HEK293 (cell line): Measurements from ENCODE around the gene PROX1.

Experiments used
- CTCF ChIA-PET: fragments of 350-600 bp; formaldehyde crosslinking; extraction: SDS; loops from one replicate; lab custom pipeline; 2021; ENCODE audit warnings: antibody characterized with exemption; lab: Yijun Ruan, JAX
- POLR2A ChIA-PET: fragments of 300-600 bp; formaldehyde crosslinking; extraction: SDS; loops from one replicate; lab custom pipeline; 2020; ENCODE audit warnings: antibody characterized with exemption, inconsistent platforms; lab: Yijun Ruan, JAX
- H3K27ac ChIP-seq: fragments of 200-500 bp; sonication (Bioruptor generic); 2 replicates; pipeline ENCODE4 v1.5.1; 2014; ENCODE audit warnings: low read depth, low read length, control low read depth, inconsistent platforms; ENCODE audit errors: extremely low read depth
- H3K36me3 ChIP-seq, 2 experiments: fragments of 200-500 bp in 1 of 2; sonication (Bioruptor generic) in 1 of 2; 1 replicate in 1 of 2; 2 replicates in 1 of 2; pipeline ENCODE4 v1.5.1; 2014 to 2017; ENCODE audit warnings: inconsistent platforms in 2 of 2, low read length in 2 of 2; ENCODE audit not compliant: control insufficient read depth in 2 of 2, insufficient read depth in 1 of 2
- H3K4me1 ChIP-seq: fragments of 200-500 bp; sonication (Bioruptor generic); 2 replicates; pipeline ENCODE4 v1.5.1; 2014; ENCODE audit warnings: mild to moderate bottlenecking, low read length, inconsistent platforms; ENCODE audit not compliant: control insufficient read depth, insufficient read depth
- H3K4me3 ChIP-seq: 2 replicates; pipeline ENCODE4 v1.5.1; 2011; ENCODE audit warnings: low read depth, mild to moderate bottlenecking, control low read depth, low read length, moderate library complexity
- H3K9me3 ChIP-seq: fragments of 200-500 bp; sonication (Bioruptor generic); 2 replicates; pipeline ENCODE4 v1.5.1; 2014; ENCODE audit warnings: low read depth, low read length, inconsistent platforms; ENCODE audit not compliant: control insufficient read depth, insufficient read depth
- AEBP2 ChIP-seq: fragments of 450-650 bp; formaldehyde crosslinking; IDR thresholded peaks from 2 replicates; pipeline ENCODE4 v1.5.1; 2016; ENCODE audit warnings: missing biosample characterization, missing genetic modification characterization, borderline replicate concordance
- KLF9 ChIP-seq: fragments of 450-650 bp; formaldehyde crosslinking; IDR thresholded peaks from 2 replicates; pipeline ENCODE4 v1.5.1; 2016; ENCODE audit warnings: missing biosample characterization, missing genetic modification characterization, low read depth
- OVOL3 ChIP-seq: fragments of 450-650 bp; formaldehyde crosslinking; IDR thresholded peaks from 2 replicates; pipeline ENCODE4 v1.5.1; 2016; ENCODE audit warnings: missing biosample characterization, missing genetic modification characterization
- ZBTB1 ChIP-seq: fragments of 450-650 bp; formaldehyde crosslinking; IDR thresholded peaks from 2 replicates; pipeline ENCODE4 v1.5.1; 2016; ENCODE audit warnings: missing biosample characterization, missing genetic modification characterization
- ZBTB49 ChIP-seq: fragments of 450-650 bp; formaldehyde crosslinking; IDR thresholded peaks from 2 replicates; pipeline ENCODE4 v1.5.1; 2016; ENCODE audit warnings: missing biosample characterization, missing genetic modification characterization, low read depth
- ZFP41 ChIP-seq: fragments of 450-650 bp; formaldehyde crosslinking; IDR thresholded peaks from 2 replicates; pipeline ENCODE4 v1.5.1; 2016; ENCODE audit warnings: missing biosample characterization, missing genetic modification characterization, borderline replicate concordance
- ZNF114 ChIP-seq: fragments of 450-650 bp; formaldehyde crosslinking; IDR thresholded peaks from 2 replicates; pipeline ENCODE4 v1.5.0; 2017; ENCODE audit warnings: missing biosample characterization, missing genetic modification characterization
- ZNF174 ChIP-seq: fragments of 450-650 bp; formaldehyde crosslinking; IDR thresholded peaks from 2 replicates; pipeline ENCODE4 v1.5.0; 2017; ENCODE audit warnings: missing biosample characterization, mild to moderate bottlenecking, missing genetic modification characterization
- ZNF19 ChIP-seq: fragments of 450-650 bp; formaldehyde crosslinking; IDR thresholded peaks from 2 replicates; pipeline ENCODE4; 2016; ENCODE audit warnings: missing biosample characterization, missing genetic modification characterization, low read depth
- ZNF211 ChIP-seq: fragments of 450-650 bp; formaldehyde crosslinking; IDR thresholded peaks from 2 replicates; pipeline ENCODE4 v1.5.1; 2016; ENCODE audit warnings: low read depth, missing biosample characterization, missing genetic modification characterization
- ZNF558 ChIP-seq: fragments of 450-650 bp; formaldehyde crosslinking; IDR thresholded peaks from 2 replicates; pipeline ENCODE4 v1.5.1; 2016; ENCODE audit warnings: missing biosample characterization, missing genetic modification characterization
- ZNF560 ChIP-seq: fragments of 450-650 bp; formaldehyde crosslinking; IDR thresholded peaks from 2 replicates; pipeline ENCODE4 v1.5.1; 2017; ENCODE audit warnings: missing biosample characterization, missing genetic modification characterization, borderline replicate concordance
- ZNF645 ChIP-seq: fragments of 450-650 bp; formaldehyde crosslinking; IDR thresholded peaks from 2 replicates; pipeline ENCODE4; 2016; ENCODE audit warnings: missing biosample characterization, missing genetic modification characterization
- ZNF660 ChIP-seq: fragments of 450-650 bp; IDR thresholded peaks from 2 replicates; pipeline ENCODE4 v1.5.1; 2018; ENCODE audit warnings: missing biosample characterization, mild to moderate bottlenecking, missing genetic modification characterization
- ZNF670 ChIP-seq: fragments of 450-650 bp; formaldehyde crosslinking; IDR thresholded peaks from 2 replicates; pipeline ENCODE4 v1.5.1; 2016; ENCODE audit warnings: missing biosample characterization, missing genetic modification characterization, low read depth
- ZNF747 ChIP-seq: fragments of 450-650 bp; formaldehyde crosslinking; IDR thresholded peaks from 2 replicates; pipeline ENCODE4 v1.5.1; 2016; ENCODE audit warnings: missing biosample characterization, missing genetic modification characterization
- TF ChIP-seq, protein P1 (sequence below): fragments of 450-650 bp; formaldehyde crosslinking; IDR thresholded peaks from 2 replicates; pipeline ENCODE4 v1.5.1; 2016; ENCODE audit warnings: missing biosample characterization, missing genetic modification characterization, low read depth
- TF ChIP-seq, protein P2 (sequence below): fragments of 450-650 bp; formaldehyde crosslinking; IDR thresholded peaks from 2 replicates; pipeline ENCODE4 v1.5.1; 2016; ENCODE audit warnings: missing biosample characterization, missing genetic modification characterization
- TF ChIP-seq, protein P3 (sequence below): fragments of 450-650 bp; formaldehyde crosslinking; IDR thresholded peaks from 2 replicates; pipeline ENCODE4 v1.5.1; 2016; ENCODE audit warnings: missing biosample characterization, missing genetic modification characterization
- TF ChIP-seq, protein P4 (sequence below): fragments of 450-650 bp; formaldehyde crosslinking; optimal IDR thresholded peaks from 2 replicates; pipeline ENCODE3; 2016; ENCODE audit warnings: missing biosample characterization, mild to moderate bottlenecking, missing genetic modification characterization

Gene PROX1

GRCh38 chr1:214018386-214019268 lies 30.9 kb downstream of the PROX1 start (continued):
- TF ChIP-seq ZNF747 (tag by site-specific recombination) (no peak), ZBTB1 (tag by site-specific recombination) (no peak), OVOL3 (tag by site-specific recombination) (no peak)

DNA sequence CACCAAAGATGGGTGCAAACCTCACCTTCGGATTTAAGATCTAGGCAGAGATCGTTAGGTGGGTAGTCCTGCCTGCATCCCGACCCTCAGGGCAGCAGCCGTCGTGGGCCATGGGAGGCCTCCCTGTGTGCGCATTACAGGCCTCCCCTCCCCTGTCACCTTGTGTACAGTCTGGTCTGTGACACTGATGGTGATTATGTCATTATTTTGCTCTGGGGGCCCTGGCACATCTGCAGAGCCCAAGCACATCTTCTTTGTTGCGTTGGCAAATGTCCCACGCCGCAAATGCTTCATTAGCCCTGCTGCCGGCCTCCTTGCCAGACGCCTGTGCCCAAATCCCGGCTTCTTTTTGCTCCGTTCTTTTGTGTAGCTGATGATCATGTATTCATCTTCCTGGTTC lies 31.7 kb downstream of the PROX1 start:
- H3K27ac ChIP-seq, result no peak overlapping the region
- ChIA-PET POLR2A (no interaction called here), CTCF (no interaction called here)
- no peaks in the 10 kb centered on the region for H3K9me3 ChIP-seq
- TF ChIP-seq ZFP41 (tag by site-specific recombination) (no peak), ZNF19 (tag by site-specific recombination) (no peak), ZNF645 (no peak), ZNF670 (tag by site-specific recombination) (no peak)
- TF ChIP-seq, protein P1, sequence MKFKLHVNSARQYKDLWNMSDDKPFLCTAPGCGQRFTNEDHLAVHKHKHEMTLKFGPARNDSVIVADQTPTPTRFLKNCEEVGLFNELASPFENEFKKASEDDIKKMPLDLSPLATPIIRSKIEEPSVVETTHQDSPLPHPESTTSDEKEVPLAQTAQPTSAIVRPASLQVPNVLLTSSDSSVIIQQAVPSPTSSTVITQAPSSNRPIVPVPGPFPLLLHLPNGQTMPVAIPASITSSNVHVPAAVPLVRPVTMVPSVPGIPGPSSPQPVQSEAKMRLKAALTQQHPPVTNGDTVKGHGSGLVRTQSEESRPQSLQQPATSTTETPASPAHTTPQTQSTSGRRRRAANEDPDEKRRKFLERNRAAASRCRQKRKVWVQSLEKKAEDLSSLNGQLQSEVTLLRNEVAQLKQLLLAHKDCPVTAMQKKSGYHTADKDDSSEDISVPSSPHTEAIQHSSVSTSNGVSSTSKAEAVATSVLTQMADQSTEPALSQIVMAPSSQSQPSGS (tag by site-specific recombination), result 0 out of 2 replicates have a peak, but pooled peaks have one; percentile 21
- peaks cover 5% of the 10 kb centered on the region; the same call in 1 of the 2 replicates for H3K4me1 ChIP-seq
- H3K4me3 ChIP-seq, result no peak overlapping the region
- H3K36me3 ChIP-seq, result peaks cover 0 to 18% of the 10 kb centered on the region in 2 experiments; a peak in 1 of 3 replicates

- H3K4me1 ChIP-seq, result peaks cover 5% of the 10 kb centered on the region; the same call in 1 of the 2 replicates
- no peak overlapping the region for H3K27ac ChIP-seq
- POLR2A ChIA-PET, result no interaction called here
- H3K9me3 ChIP-seq, result no peaks in the 10 kb centered on the region
- CTCF ChIA-PET, result no interaction called here
- no peak overlapping the region for H3K4me3 ChIP-seq
- H3K36me3 ChIP-seq, result peaks cover 0 to 10% of the 10 kb centered on the region in 2 experiments; a peak in 1 of 3 replicates
- TF ChIP-seq, protein P2, sequence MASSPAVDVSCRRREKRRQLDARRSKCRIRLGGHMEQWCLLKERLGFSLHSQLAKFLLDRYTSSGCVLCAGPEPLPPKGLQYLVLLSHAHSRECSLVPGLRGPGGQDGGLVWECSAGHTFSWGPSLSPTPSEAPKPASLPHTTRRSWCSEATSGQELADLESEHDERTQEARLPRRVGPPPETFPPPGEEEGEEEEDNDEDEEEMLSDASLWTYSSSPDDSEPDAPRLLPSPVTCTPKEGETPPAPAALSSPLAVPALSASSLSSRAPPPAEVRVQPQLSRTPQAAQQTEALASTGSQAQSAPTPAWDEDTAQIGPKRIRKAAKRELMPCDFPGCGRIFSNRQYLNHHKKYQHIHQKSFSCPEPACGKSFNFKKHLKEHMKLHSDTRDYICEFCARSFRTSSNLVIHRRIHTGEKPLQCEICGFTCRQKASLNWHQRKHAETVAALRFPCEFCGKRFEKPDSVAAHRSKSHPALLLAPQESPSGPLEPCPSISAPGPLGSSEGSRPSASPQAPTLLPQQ (tag by site-specific recombination), result no peak
- no peak for TF ChIP-seq AEBP2 (tag by site-specific recombination)
- TF ChIP-seq ZNF560 (tag by site-specific recombination), result no peak
- no peak for TF ChIP-seq ZNF558 (tag by site-specific recombination)
- TF ChIP-seq ZNF660, result no peak
- no peak for TF ChIP-seq ZNF174 (tag by site-specific recombination)
- TF ChIP-seq, protein P3, sequence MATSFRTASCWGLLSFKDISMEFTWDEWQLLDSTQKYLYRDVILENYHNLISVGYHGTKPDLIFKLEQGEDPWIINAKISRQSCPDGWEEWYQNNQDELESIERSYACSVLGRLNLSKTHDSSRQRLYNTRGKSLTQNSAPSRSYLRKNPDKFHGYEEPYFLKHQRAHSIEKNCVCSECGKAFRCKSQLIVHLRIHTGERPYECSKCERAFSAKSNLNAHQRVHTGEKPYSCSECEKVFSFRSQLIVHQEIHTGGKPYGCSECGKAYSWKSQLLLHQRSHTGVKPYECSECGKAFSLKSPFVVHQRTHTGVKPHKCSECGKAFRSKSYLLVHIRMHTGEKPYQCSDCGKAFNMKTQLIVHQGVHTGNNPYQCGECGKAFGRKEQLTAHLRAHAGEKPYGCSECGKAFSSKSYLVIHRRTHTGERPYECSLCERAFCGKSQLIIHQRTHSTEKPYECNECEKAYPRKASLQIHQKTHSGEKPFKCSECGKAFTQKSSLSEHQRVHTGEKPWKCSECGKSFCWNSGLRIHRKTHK (tag by site-specific recombination), result no peak
- no peak for TF ChIP-seq ZBTB49 (tag by site-specific recombination)
- TF ChIP-seq ZNF211 (tag by site-specific recombination), result no peak
- no peak for TF ChIP-seq KLF9 (tag by site-specific recombination)
- TF ChIP-seq, protein P4, sequence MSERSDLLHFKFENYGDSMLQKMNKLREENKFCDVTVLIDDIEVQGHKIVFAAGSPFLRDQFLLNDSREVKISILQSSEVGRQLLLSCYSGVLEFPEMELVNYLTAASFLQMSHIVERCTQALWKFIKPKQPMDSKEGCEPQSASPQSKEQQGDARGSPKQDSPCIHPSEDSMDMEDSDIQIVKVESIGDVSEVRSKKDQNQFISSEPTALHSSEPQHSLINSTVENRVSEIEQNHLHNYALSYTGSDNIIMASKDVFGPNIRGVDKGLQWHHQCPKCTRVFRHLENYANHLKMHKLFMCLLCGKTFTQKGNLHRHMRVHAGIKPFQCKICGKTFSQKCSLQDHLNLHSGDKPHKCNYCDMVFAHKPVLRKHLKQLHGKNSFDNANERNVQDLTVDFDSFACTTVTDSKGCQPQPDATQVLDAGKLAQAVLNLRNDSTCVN, result no peak
- TF ChIP-seq ZNF114, result no peak
These were observed 33.5 kb downstream of the PROX1 start for GRCh38 chr1:214021321-214021720.
